ENCODE measurements around the gene GAK. TPM values are rescaled to one million over a fixed set of nuclear protein-coding genes. Genes with fewer than 3 reads are reported as not detected.

GAK gene
- total RNA-seq, 1 donor from 2014 or later = 86.9 TPM

DNA sequence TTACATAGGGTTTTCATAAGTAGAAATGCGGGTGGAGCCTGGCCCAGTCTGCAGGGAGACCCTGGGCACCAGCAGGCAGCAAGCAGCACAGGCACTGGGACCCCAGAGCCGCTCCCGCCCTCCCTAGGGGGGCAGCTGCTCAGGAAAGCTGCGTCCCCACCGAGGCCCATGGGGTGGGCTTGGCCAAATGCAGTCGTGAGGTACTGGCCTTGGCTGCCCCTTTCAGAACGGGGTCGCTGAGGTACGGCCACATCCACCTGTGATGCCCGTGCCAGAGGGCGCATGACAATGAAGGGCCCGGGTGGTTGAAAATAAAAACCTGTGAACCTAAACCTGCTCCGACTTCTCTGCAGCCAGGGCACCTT is 16.8 kb upstream of the GAK start:
- H3K79me2 ChIP-seq (ENCODE audit: insufficient read depth, low read length) = no peaks in the 10 kb centered on the region
- no peaks in the 10 kb centered on the region for H3K27me3 ChIP-seq (ENCODE audit: insufficient read depth, low read length)
- Mint-ChIP-seq H3K27ac (ENCODE audit: unreplicated experiment) (no peak overlapping the region), H3K4me3 (ENCODE audit: unreplicated experiment) (no peak overlapping the region), H3K9me3 (ENCODE audit: unreplicated experiment) (no peaks in the 10 kb centered on the region), H3K36me3 (ENCODE audit: low read depth, unreplicated experiment) (no peaks in the 10 kb centered on the region), H3K4me1 (ENCODE audit: low read depth, unreplicated experiment) (peaks cover 8% of the 10 kb centered on the region), H3K27me3 (ENCODE audit: low read depth, unreplicated experiment) (peaks cover 3% of the 10 kb centered on the region)
- no peak overlapping the region for H3K27ac ChIP-seq (ENCODE audit: low read depth, low read length)
- no peak overlapping the region for H2AFZ ChIP-seq (ENCODE audit: low read depth, low read length)
- no peak overlapping the region for H3K9ac ChIP-seq (ENCODE audit: low read length)
- no peaks in the 10 kb centered on the region for H3K9me3 ChIP-seq (ENCODE audit: insufficient read depth, low read depth, low read length)
- DNase-seq (ENCODE audit: low read depth) (no peak), FAIRE-seq (no peak)
- no peak overlapping the region for H3K4me2 ChIP-seq (ENCODE audit: low read length)
- peaks cover 7% of the 10 kb centered on the region for H3K4me1 ChIP-seq (ENCODE audit: insufficient read depth, low read length)
- H3K4me3 ChIP-seq (ENCODE audit: insufficient read depth, low read depth, low read length) = no peak overlapping the region
- H4K20me1 ChIP-seq (ENCODE audit: insufficient read depth, low read length) = peaks cover 46% of the 10 kb centered on the region
- H3K36me3 ChIP-seq (ENCODE audit: insufficient read depth, low read length) = no peaks in the 10 kb centered on the region
- TF ChIP-seq EZH2 (IDR thresholded peaks at IDR 0.05; ENCODE audit: insufficient read depth, low read length) (no peak), CTCF (IDR thresholded peaks at IDR 0.05; ENCODE audit: insufficient read depth, low read depth, low read length) (no peak)

DNA sequence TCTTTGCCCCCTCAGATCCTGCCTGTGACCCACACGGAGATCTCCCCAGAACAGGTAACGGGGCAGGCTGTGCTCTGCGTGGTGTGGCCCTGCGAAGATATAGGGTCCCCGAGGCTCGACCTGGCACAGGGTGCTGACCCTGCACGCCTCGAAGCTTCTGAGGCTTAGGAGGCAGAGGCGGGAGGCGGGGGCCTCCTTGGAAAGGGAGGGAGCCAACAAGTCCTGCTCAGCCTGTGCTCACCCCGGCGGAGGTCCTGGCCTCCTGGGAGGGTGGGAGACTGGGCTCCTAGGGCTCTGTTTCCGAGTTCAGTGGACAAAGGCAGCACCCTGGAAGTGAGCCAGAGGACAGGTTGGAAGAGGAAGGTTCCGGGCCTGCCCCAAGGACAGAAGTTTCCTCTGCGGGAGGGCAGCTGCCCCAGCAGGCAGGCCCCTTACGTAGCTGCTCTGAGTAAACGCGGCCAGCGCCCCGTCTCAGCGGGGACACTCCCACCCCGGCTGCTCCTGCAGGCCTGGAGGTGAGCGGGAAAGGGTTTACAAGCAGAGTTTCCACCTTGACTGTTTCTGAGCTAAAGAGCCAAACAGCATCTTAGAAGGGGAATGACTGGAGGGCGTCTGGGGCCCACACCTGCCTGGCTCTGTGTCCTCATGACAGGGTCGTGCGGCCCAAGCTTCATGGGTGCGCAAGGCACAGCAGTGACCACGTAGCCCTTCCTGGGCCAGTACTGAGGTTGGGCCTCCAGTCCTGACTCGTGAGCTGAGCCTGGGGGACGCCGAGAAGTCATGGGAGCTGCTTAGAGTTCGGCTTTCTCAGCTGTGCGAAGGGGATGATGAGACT is 16.2 kb upstream of the GAK start:
- no peak for DNase-seq (ENCODE audit: low read depth)
- TF ChIP-seq EZH2 (IDR thresholded peaks at IDR 0.05; ENCODE audit: insufficient read depth, low read length) (no peak), CTCF (IDR thresholded peaks at IDR 0.05; ENCODE audit: insufficient read depth, low read depth, low read length) (no peak)
- Histone ChIP-seq H4K20me1 (ENCODE audit: insufficient read depth, low read length) (peaks cover 46% of the 10 kb centered on the region), H3K9me3 (ENCODE audit: insufficient read depth, low read depth, low read length) (no peaks in the 10 kb centered on the region), H3K4me3 (ENCODE audit: insufficient read depth, low read depth, low read length) (no peak overlapping the region), H3K4me2 (ENCODE audit: low read length) (no peak overlapping the region), H3K4me1 (ENCODE audit: insufficient read depth, low read length) (peaks cover 7% of the 10 kb centered on the region), H3K9ac (ENCODE audit: low read length) (no peak overlapping the region), H3K27ac (ENCODE audit: low read depth, low read length) (no peak overlapping the region), H3K27me3 (ENCODE audit: insufficient read depth, low read length) (no peaks in the 10 kb centered on the region), H3K79me2 (ENCODE audit: insufficient read depth, low read length) (no peaks in the 10 kb centered on the region), H3K36me3 (ENCODE audit: insufficient read depth, low read length) (no peaks in the 10 kb centered on the region), H2AFZ (ENCODE audit: low read depth, low read length) (no peak overlapping the region)
- Mint-ChIP-seq H3K4me3 (ENCODE audit: unreplicated experiment) (no peak overlapping the region), H3K27ac (ENCODE audit: unreplicated experiment) (no peak overlapping the region), H3K27me3 (ENCODE audit: low read depth, unreplicated experiment) (peaks cover 3% of the 10 kb centered on the region), H3K4me1 (ENCODE audit: low read depth, unreplicated experiment) (peaks cover 8% of the 10 kb centered on the region), H3K9me3 (ENCODE audit: unreplicated experiment) (no peaks in the 10 kb centered on the region), H3K36me3 (ENCODE audit: low read depth, unreplicated experiment) (peaks cover 2% of the 10 kb centered on the region)
- no peak for FAIRE-seq

DNA sequence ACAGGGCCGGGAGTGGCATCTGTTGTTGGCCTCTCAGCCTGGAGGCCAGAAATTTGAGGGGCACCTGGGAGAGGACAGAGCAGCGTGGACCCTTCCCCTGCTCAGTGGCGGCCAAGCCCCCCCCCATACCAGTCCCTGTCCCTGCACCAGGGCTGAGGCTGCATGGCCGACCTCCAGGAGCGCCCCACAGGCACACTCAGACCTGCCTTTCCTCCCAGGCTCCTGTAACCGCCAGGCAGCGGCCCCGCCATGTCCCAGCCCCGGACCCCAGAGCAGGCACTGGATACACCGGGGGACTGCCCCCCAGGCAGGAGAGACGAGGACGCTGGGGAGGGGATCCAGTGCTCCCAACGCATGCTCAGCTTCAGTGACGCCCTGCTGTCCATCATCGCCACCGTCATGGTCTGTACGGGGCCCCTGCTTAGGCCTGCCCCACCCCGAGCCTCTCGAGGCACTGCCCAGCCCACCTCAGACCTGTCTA is 15.4 kb upstream of the GAK start:
- no peak for TF ChIP-seq CTCF (IDR thresholded peaks at IDR 0.05; ENCODE audit: insufficient read depth, low read depth, low read length)
- TF ChIP-seq EZH2 (IDR thresholded peaks at IDR 0.05; ENCODE audit: insufficient read depth, low read length) = no peak
- no peak for FAIRE-seq
- Mint-ChIP-seq H3K9me3 (ENCODE audit: unreplicated experiment) (no peaks in the 10 kb centered on the region), H3K27ac (ENCODE audit: unreplicated experiment) (no peak overlapping the region), H3K27me3 (ENCODE audit: low read depth, unreplicated experiment) (peaks cover 3% of the 10 kb centered on the region), H3K4me3 (ENCODE audit: unreplicated experiment) (no peak overlapping the region), H3K4me1 (ENCODE audit: low read depth, unreplicated experiment) (peaks cover 8% of the 10 kb centered on the region), H3K36me3 (ENCODE audit: low read depth, unreplicated experiment) (peaks cover 2% of the 10 kb centered on the region)
- Histone ChIP-seq H3K9ac (ENCODE audit: low read length) (no peak overlapping the region), H3K4me1 (ENCODE audit: insufficient read depth, low read length) (peaks cover 7% of the 10 kb centered on the region), H3K4me3 (ENCODE audit: insufficient read depth, low read depth, low read length) (no peak overlapping the region), H3K27ac (ENCODE audit: low read depth, low read length) (no peak overlapping the region), H3K79me2 (ENCODE audit: insufficient read depth, low read length) (no peaks in the 10 kb centered on the region), H2AFZ (ENCODE audit: low read depth, low read length) (no peak overlapping the region), H4K20me1 (ENCODE audit: insufficient read depth, low read length) (peaks cover 46% of the 10 kb centered on the region), H3K27me3 (ENCODE audit: insufficient read depth, low read length) (no peaks in the 10 kb centered on the region), H3K4me2 (ENCODE audit: low read length) (no peak overlapping the region), H3K36me3 (ENCODE audit: insufficient read depth, low read length) (no peaks in the 10 kb centered on the region), H3K9me3 (ENCODE audit: insufficient read depth, low read depth, low read length) (no peaks in the 10 kb centered on the region)
- DNase-seq (ENCODE audit: low read depth) = no peak

All from astrocyte (in vitro differentiated cells and primary cell).